ENCODE measurements around the gene SMC5.
A peak's percentile ranks its signal among the peaks of the same experiment; 100 is the strongest.

Gene SMC5

DNA sequence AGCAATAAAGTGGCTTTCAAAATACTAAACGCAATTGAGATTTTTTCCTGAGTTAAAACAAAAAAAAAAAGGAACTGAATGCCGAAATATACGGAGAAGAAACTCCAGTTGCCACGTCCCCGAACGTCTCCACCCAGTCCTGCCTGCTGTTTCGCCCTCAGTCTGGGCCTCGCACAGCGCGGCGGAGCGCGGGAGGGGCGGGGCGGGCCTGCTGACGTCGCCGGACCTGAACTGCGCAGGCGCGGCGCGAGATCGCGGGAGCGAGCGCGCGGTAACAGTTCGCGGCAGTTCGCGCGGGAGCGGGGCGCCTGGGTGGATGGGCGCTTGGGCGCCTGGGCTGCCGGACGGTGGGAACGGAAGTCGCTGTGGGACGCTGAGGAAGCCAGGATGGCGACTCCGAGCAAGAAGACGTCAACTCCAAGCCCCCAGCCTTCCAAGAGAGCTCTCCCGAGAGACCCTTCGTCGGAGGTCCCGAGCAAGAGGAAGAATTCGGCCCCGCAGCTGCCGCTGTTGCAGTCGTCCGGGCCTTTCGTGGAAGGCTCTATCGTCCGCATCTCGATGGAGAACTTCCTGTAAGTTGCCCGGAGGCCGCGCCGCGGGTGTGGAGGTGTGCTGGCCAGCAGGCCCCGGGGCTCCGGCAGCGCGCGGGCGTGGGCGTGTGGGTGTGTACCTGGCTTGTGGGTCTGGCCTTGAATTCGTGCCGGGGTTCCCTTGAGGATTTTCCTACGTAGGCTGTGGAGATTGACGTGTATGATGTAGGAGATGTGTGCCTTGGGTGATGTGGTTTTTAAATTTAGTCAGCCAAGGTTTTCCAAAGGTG, at the start of gene SMC5:
TSS of gene SMC5 (plus strand) at position 287 of the 820 bp plus-strand sequence. CDS start at position 388, 101 bp downstream.
- Histone ChIP-seq H3K4me3 (ENCODE audit: low read length) (peak within 1 kb of the TSS; percentile 81), H3K9ac (ENCODE audit: low read length) (peak within 1 kb of the TSS; percentile 81), H3K27ac (ENCODE audit: low read length) (peak within 1 kb of the TSS; percentile 49), H3K4me1 (ENCODE audit: low read length) (peaks cover 32% of the 10 kb centered on the region), H3K79me2 (ENCODE audit: low read length) (peaks cover 48% of the 10 kb centered on the region), H3K27me3 (ENCODE audit: low read depth, low read length) (no peaks in the 10 kb centered on the region), H3K9me3 (ENCODE audit: insufficient read depth, low read length) (no peaks in the 10 kb centered on the region), H3K4me2 (ENCODE audit: low read length) (peak within 1 kb of the TSS; percentile 73), H3K36me3 (replicated peaks; ENCODE audit: low read depth, low read length) (peaks cover 30% of the 10 kb centered on the region), H4K20me1 (ENCODE audit: insufficient read depth, low read length) (peaks cover 35% of the 10 kb centered on the region), H2AFZ (ENCODE audit: low read depth, low read length) (peak within 1 kb of the TSS; percentile 68)
- TF ChIP-seq EZH2phosphoT487 (IDR thresholded peaks at IDR 0.05; ENCODE audit: low read depth) (no peak), CTCF (IDR thresholded peaks at IDR 0.05; ENCODE audit: low read depth, low read length) (no peak)

- Histone ChIP-seq H3K79me2 (ENCODE audit: low read length) (no peaks in the 10 kb centered on the region), H3K4me2 (ENCODE audit: low read length) (no peak overlapping the region), H4K20me1 (ENCODE audit: insufficient read depth, low read length) (no peaks in the 10 kb centered on the region), H2AFZ (ENCODE audit: low read depth, low read length) (no peak overlapping the region), H3K9me3 (ENCODE audit: insufficient read depth, low read length) (no peaks in the 10 kb centered on the region), H3K36me3 (replicated peaks; ENCODE audit: low read depth, low read length) (no peaks in the 10 kb centered on the region), H3K4me1 (ENCODE audit: low read length) (no peaks in the 10 kb centered on the region), H3K27me3 (ENCODE audit: low read depth, low read length) (no peaks in the 10 kb centered on the region), H3K4me3 (ENCODE audit: low read length) (no peak overlapping the region), H3K27ac (ENCODE audit: low read length) (no peak overlapping the region), H3K9ac (ENCODE audit: low read length) (no peak overlapping the region)
- TF ChIP-seq EZH2phosphoT487 (IDR thresholded peaks at IDR 0.05; ENCODE audit: low read depth) = no peak
- no peak for TF ChIP-seq CTCF (IDR thresholded peaks at IDR 0.05; ENCODE audit: low read depth, low read length)
Observed at GRCh38 chr9:70217029-70217428, 41.7 kb upstream of the SMC5 start.

DNA sequence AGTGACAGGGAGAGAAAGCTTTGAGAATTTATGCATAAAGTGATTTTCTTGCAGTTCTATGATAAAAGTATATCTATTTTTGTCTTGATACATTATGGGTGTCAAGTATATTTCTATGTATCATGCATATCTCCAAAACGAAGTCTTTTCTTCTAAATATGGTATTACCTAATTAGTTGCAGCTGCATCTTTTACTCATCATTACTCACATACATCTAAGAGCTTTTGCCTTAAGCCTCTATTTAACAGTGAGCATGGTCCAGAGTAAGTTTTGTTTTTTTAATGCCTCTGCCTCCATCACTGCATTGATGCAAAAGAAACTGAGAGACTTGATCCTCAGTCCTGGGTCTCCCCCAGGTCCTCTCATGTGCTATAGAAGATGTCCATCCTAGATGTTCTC, 40.0 kb upstream of the SMC5 start:
- H3K27me3 ChIP-seq (ENCODE audit: low read depth, low read length) = no peaks in the 10 kb centered on the region
- H3K4me3 ChIP-seq (ENCODE audit: low read length) = no peak overlapping the region
- no peak overlapping the region for H3K4me2 ChIP-seq (ENCODE audit: low read length)
- no peak overlapping the region for H2AFZ ChIP-seq (ENCODE audit: low read depth, low read length)
- no peaks in the 10 kb centered on the region for H3K9me3 ChIP-seq (ENCODE audit: insufficient read depth, low read length)
- no peaks in the 10 kb centered on the region for H3K4me1 ChIP-seq (ENCODE audit: low read length)
- no peaks in the 10 kb centered on the region for H4K20me1 ChIP-seq (ENCODE audit: insufficient read depth, low read length)
- H3K36me3 ChIP-seq (replicated peaks; ENCODE audit: low read depth, low read length) = no peaks in the 10 kb centered on the region
- no peak overlapping the region for H3K27ac ChIP-seq (ENCODE audit: low read length)
- no peak overlapping the region for H3K9ac ChIP-seq (ENCODE audit: low read length)
- TF ChIP-seq CTCF (IDR thresholded peaks at IDR 0.05; ENCODE audit: low read depth, low read length) (no peak), EZH2phosphoT487 (IDR thresholded peaks at IDR 0.05; ENCODE audit: low read depth) (no peak)
- no peaks in the 10 kb centered on the region for H3K79me2 ChIP-seq (ENCODE audit: low read length)

- H2AFZ ChIP-seq (ENCODE audit: low read depth, low read length) = no peak overlapping the region
- no peaks in the 10 kb centered on the region for H3K9me3 ChIP-seq (ENCODE audit: insufficient read depth, low read length)
- no peaks in the 10 kb centered on the region for H3K79me2 ChIP-seq (ENCODE audit: low read length)
- no peak for TF ChIP-seq EZH2phosphoT487 (IDR thresholded peaks at IDR 0.05; ENCODE audit: low read depth)
- H3K4me3 ChIP-seq (ENCODE audit: low read length) = no peak overlapping the region
- H4K20me1 ChIP-seq (ENCODE audit: insufficient read depth, low read length) = no peaks in the 10 kb centered on the region
- H3K27ac ChIP-seq (ENCODE audit: low read length) = no peak overlapping the region
- no peaks in the 10 kb centered on the region for H3K27me3 ChIP-seq (ENCODE audit: low read depth, low read length)
- H3K36me3 ChIP-seq (replicated peaks; ENCODE audit: low read depth, low read length) = no peaks in the 10 kb centered on the region
- H3K4me2 ChIP-seq (ENCODE audit: low read length) = no peak overlapping the region
- no peaks in the 10 kb centered on the region for H3K4me1 ChIP-seq (ENCODE audit: low read length)
- no peak overlapping the region for H3K9ac ChIP-seq (ENCODE audit: low read length)
Observed at GRCh38 chr9:70220216-70220615, 38.6 kb upstream of the SMC5 start.
